PC-9 (cell line): Measurements from ENCODE around the gene THAP7.

ENCODE experiments used
- EZH2 ChIP-seq: fragments of 200-600 bp; sonication (generic); IDR thresholded peaks from 2 replicates; pipeline ENCODE4 v1.8.0; 2017; ENCODE audit warnings: antibody characterized with exemption, low read depth
- TF ChIP-seq, protein P1 (sequence below): fragments of 200-600 bp; sonication (generic); conservative IDR thresholded peaks from 2 replicates; pipeline ENCODE4 v1.6.1; 2017; ENCODE audit warnings: mixed run types, antibody characterized with exemption, mild to moderate bottlenecking, moderate library complexity

GRCh38 chr22:21001601-21002325 lies at the start of gene THAP7:
- TF ChIP-seq, protein P1, sequence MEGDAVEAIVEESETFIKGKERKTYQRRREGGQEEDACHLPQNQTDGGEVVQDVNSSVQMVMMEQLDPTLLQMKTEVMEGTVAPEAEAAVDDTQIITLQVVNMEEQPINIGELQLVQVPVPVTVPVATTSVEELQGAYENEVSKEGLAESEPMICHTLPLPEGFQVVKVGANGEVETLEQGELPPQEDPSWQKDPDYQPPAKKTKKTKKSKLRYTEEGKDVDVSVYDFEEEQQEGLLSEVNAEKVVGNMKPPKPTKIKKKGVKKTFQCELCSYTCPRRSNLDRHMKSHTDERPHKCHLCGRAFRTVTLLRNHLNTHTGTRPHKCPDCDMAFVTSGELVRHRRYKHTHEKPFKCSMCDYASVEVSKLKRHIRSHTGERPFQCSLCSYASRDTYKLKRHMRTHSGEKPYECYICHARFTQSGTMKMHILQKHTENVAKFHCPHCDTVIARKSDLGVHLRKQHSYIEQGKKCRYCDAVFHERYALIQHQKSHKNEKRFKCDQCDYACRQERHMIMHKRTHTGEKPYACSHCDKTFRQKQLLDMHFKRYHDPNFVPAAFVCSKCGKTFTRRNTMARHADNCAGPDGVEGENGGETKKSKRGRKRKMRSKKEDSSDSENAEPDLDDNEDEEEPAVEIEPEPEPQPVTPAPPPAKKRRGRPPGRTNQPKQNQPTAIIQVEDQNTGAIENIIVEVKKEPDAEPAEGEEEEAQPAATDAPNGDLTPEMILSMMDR, result no peak
- TF ChIP-seq EZH2, result no peak
